Spleen (tissue), 11 donors: ENCODE results near the gene ALDH6A1. TPM values are rescaled to one million over a fixed set of nuclear protein-coding genes. Genes with fewer than 3 reads are reported as not detected.

Experiments
- DNase-seq: peaks from one replicate; pipeline ENCODE4 v3.0.0-alpha.2; 2020
- H3K27ac ChIP-seq, 8 donors: fragments of 200-600 bp; sonication (generic) in 7 of 8; 1 replicate in 4 of 8; 2 replicates in 4 of 8; pipeline versions ENCODE4 v1.5.0 to v1.8.0; 2016 to 2021; ENCODE audit warnings: inconsistent platforms in 4 of 8, mild to moderate bottlenecking in 4 of 8, moderate library complexity in 1 of 8
- H3K27me3 ChIP-seq, 7 donors: fragments of 200-600 bp; sonication (generic) in 6 of 7; replicated peaks in 1 of 7; 1 replicate in 4 of 7; 2 replicates in 3 of 7; pipeline versions ENCODE4 v1.5.0 to v1.8.0; 2016 to 2021; ENCODE audit warnings: inconsistent platforms in 3 of 7, mild to moderate bottlenecking in 1 of 7
- H3K36me3 ChIP-seq, 6 donors: fragments of 200-600 bp; sonication (generic) in 5 of 6; 1 replicate in 4 of 6; 2 replicates in 2 of 6; pipeline versions ENCODE4 v1.5.0 to v1.8.0; 2016 to 2021; ENCODE audit warnings: inconsistent platforms in 2 of 6
- H3K4me1 ChIP-seq, 6 donors: fragments of 200-600 bp; sonication (generic) in 5 of 6; 1 replicate in 3 of 6; 2 replicates in 3 of 6; pipeline versions ENCODE4 v1.5.0 to v1.8.0; 2016 to 2021; ENCODE audit warnings: inconsistent platforms in 3 of 6
- H3K4me3 ChIP-seq, 8 donors: fragments of 200-600 bp; sonication (generic) in 7 of 8; 1 replicate in 4 of 8; 2 replicates in 4 of 8; pipeline versions ENCODE4 v1.5.0 to v1.8.0; 2016 to 2021; ENCODE audit warnings: inconsistent platforms in 4 of 8, mild to moderate bottlenecking in 4 of 8, moderate library complexity in 2 of 8
- H3K9me3 ChIP-seq, 8 donors: fragments of 200-600 bp; sonication (generic) in 7 of 8; 1 replicate in 4 of 8; 2 replicates in 4 of 8; pipeline versions ENCODE4 v1.5.0 to v1.8.0; 2016 to 2021; ENCODE audit warnings: inconsistent platforms in 4 of 8
- CTCF ChIP-seq, 11 experiments: fragments of 200-600 bp in 7 of 11; fragments of 450-650 bp in 4 of 11; sonication (generic) in 4 of 11; IDR thresholded peaks in 8 of 11; conservative IDR thresholded peaks in 3 of 11; 1 replicate in 7 of 11; 2 replicates in 4 of 11; pipeline versions ENCODE4 v1.4.0 to v1.8.0; 2016 to 2021; ENCODE audit warnings: antibody characterized with exemption in 11 of 11, inconsistent platforms in 4 of 11, mild to moderate bottlenecking in 1 of 11
- POLR2A ChIP-seq, 3 donors: fragments of 450-650 bp; IDR thresholded peaks; one replicate each; pipeline ENCODE4 v1.5.1; 2017; ENCODE audit warnings: antibody characterized with exemption in 3 of 3, mild to moderate bottlenecking in 1 of 3
- POLR2AphosphoS5 ChIP-seq, 3 donors: sonication (generic); formaldehyde crosslinking; IDR thresholded peaks; one replicate each; pipeline ENCODE4 v1.5.1; 2017; ENCODE audit warnings: antibody characterized with exemption in 3 of 3
- WGBS, 5 donors: extraction: QIAGEN DNeasy Blood & Tissue Kit in 3 of 5; methylation state at CpG; one replicate each; pipeline versions ENCODE4 v1.1.5 to v1.1.7; 2013 to 2018; 5-methylcytosine and 5-hydroxymethylcytosine counted together
- intact Hi-C: fragments of 100-400 bp; cut with DNase I; formaldehyde crosslinking; loops from one replicate; pipeline ENCODE4 v1.15.0; 2023; ENCODE audit warnings: low total_unique reads
- polyA plus RNA-seq, 3 donors: library from polyadenylated mRNA; stranded (reverse); fragments of 200-250 nt; gene quantifications; one replicate each; pipeline ENCODE4 v1.2.1, GENCODE V29; 2013
- total RNA-seq, 7 donors: library from RNA; depleted of rRNA in 3 of 7; stranded (reverse); fragments of >200 nt in 3 of 7; fragmentation: NEBNext Ultra II Directional in 4 of 7; extraction: Animal tissue kit (Norgen Biotek cat#: 25700) in 4 of 7; gene quantifications; one replicate each; pipeline versions ENCODE4 v1.1.0 to v1.2.1, GENCODE V29; 2016 to 2021
- donor health status: healthy with polysubstance abuse.
- donor health status: DM: no; HTN: no; CAD: no; lungs with moderate emphysema.
- donor health status: DM: no; HTN: no; CAD: no.
- donor health status: Bipolar disorder and iron deficiency.
- donor health status: healthy.
- donor health status: DM: no; HTN: no; CAD: no.
- donor health status: DM: yes; HTN: yes; CAD: no.

ALDH6A1 gene
- total and polyA plus RNA-seq, 10 donors = 2.3 to 20.2 (median 11.4) TPM

- H3K4me3 ChIP-seq = no peak overlapping the region
- H3K27me3 ChIP-seq = no peaks in the 10 kb centered on the region
- intact Hi-C loops = no loop called here
- peaks cover 0 to 36% (median 2%) of the 10 kb centered on the region in 6 donors for H3K36me3 ChIP-seq
- H3K27ac ChIP-seq = no peak overlapping the region
- H3K9me3 ChIP-seq = no peaks in the 10 kb centered on the region
- no peak for DNase-seq
- H3K4me1 ChIP-seq = peaks cover 5 to 23% (median 17%) of the 10 kb centered on the region in 6 donors
- TF ChIP-seq CTCF (IDR thresholded peaks at IDR 0.05 in 8 of 11, conservative IDR thresholded peaks at IDR 0.05 in 3 of 11) (no peak), POLR2AphosphoS5 (IDR thresholded peaks at IDR 0.05) (no peak), POLR2A (IDR thresholded peaks at IDR 0.05) (no peak)
Measured at GRCh38 chr14:74015963-74016362, 68.3 kb downstream of the ALDH6A1 start.

- Histone ChIP-seq H3K9me3 (no peaks in the 10 kb centered on the region), H3K27ac (no peak overlapping the region), H3K27me3 (no peaks in the 10 kb centered on the region), H3K4me1 (peaks cover 5 to 21% (median 16%) of the 10 kb centered on the region in 6 donors), H3K36me3 (peaks cover 0 to 43% (median 3%) of the 10 kb centered on the region in 6 donors), H3K4me3 (no peak overlapping the region)
- TF ChIP-seq POLR2AphosphoS5 (IDR thresholded peaks at IDR 0.05) (no peak), POLR2A (IDR thresholded peaks at IDR 0.05) (no peak), CTCF (IDR thresholded peaks at IDR 0.05 in 8 of 11, conservative IDR thresholded peaks at IDR 0.05 in 3 of 11) (no peak)
- intact Hi-C loops = no loop called here
- WGBS, 5 donors = 38 to 61% (median 56%) methylated on average over 3 of the region's 3 CpGs
- DNase-seq = no peak
Measured at GRCh38 chr14:74015176-74015575, 69.1 kb downstream of the ALDH6A1 start.

- H3K4me3 ChIP-seq = no peak overlapping the region
- no peaks in the 10 kb centered on the region for H3K27me3 ChIP-seq
- TF ChIP-seq POLR2A (IDR thresholded peaks at IDR 0.05) = no peak
- TF ChIP-seq POLR2AphosphoS5 (IDR thresholded peaks at IDR 0.05) = no peak
- no peak for TF ChIP-seq CTCF (IDR thresholded peaks at IDR 0.05 in 8 of 11, conservative IDR thresholded peaks at IDR 0.05 in 3 of 11)
- no peak for DNase-seq
- peaks cover 0 to 52% (median 11%) of the 10 kb centered on the region in 6 donors for H3K36me3 ChIP-seq
- H3K9me3 ChIP-seq = no peaks in the 10 kb centered on the region
- intact Hi-C loops = no loop called here
- H3K4me1 ChIP-seq = peaks cover 0 to 12% (median 8%) of the 10 kb centered on the region in 6 donors
- H3K27ac ChIP-seq = no peak overlapping the region
- 91 to 100% (median 97%) methylated on average over 1 of the region's 1 CpG for WGBS, 5 donors
Measured at GRCh38 chr14:74014299-74014698, 70.0 kb downstream of the ALDH6A1 start.

GRCh38 chr14:74008843-74009499 lies 75.3 kb downstream of the ALDH6A1 start:
- 75 to 95% (median 91%) methylated on average over 2 of the region's 2 CpGs for WGBS, 5 donors
- H3K27ac ChIP-seq = no peak overlapping the region
- H3K4me1 ChIP-seq = no peaks in the 10 kb centered on the region
- H3K36me3 ChIP-seq = peaks cover 0 to 94% (median 19%) of the 10 kb centered on the region in 6 donors
- no peaks in the 10 kb centered on the region for H3K9me3 ChIP-seq
- TF ChIP-seq CTCF (IDR thresholded peaks at IDR 0.05 in 8 of 11, conservative IDR thresholded peaks at IDR 0.05 in 3 of 11) = no peak
- TF ChIP-seq POLR2A (IDR thresholded peaks at IDR 0.05) = no peak
- TF ChIP-seq POLR2AphosphoS5 (IDR thresholded peaks at IDR 0.05) = no peak
- H3K27me3 ChIP-seq = no peaks in the 10 kb centered on the region
- H3K4me3 ChIP-seq = no peak overlapping the region
- no peak for DNase-seq
- intact Hi-C loops = no loop called here

Other genes starting within 250 kb of the ALDH6A1 start
- 1 to 10 TPM; 3.4 to 8.6 (median 6.3) TPM for gene PTGR2, start 232.6 kb downstream of the ALDH6A1 start, total RNA-seq
- gene PTGR2, start 232.6 kb downstream of the ALDH6A1 start, polyA plus RNA-seq = 1 to 10 TPM; 2.2 to 3.6 (median 3.3) TPM
- 10 to 100 TPM; 41.2 to 52.7 (median 48.5) TPM for gene ZNF410, start 197.6 kb downstream of the ALDH6A1 start, total RNA-seq
- gene ZNF410, start 197.6 kb downstream of the ALDH6A1 start, polyA plus RNA-seq = 10 to 100 TPM; 28.0 to 36.8 (median 28.8) TPM
- gene FAM161B, start 134.4 kb downstream of the ALDH6A1 start, total RNA-seq = 1 to 10 TPM; 2.8 to 4.6 (median 3.4) TPM
- 1 to 10 TPM; 1.8 TPM for gene FAM161B, start 134.4 kb downstream of the ALDH6A1 start, polyA plus RNA-seq
- 10 to 100 TPM; 19.8 to 35.4 (median 26.7) TPM for gene COQ6, start 134.2 kb downstream of the ALDH6A1 start, total RNA-seq
- gene COQ6, start 134.2 kb downstream of the ALDH6A1 start, polyA plus RNA-seq = 10 to 100 TPM; 15.1 to 19.6 (median 18.3) TPM
- gene ENTPD5, start 65.2 kb downstream of the ALDH6A1 start, total RNA-seq = 10 to 100 TPM in 2 of 7 donors, 1 to 10 TPM in 5; 6.8 to 13.9 (median 9.4) TPM
- gene ENTPD5, start 65.2 kb downstream of the ALDH6A1 start, polyA plus RNA-seq = 1 to 10 TPM; 2.9 to 3.4 (median 3.2) TPM
- 1 to 10 TPM; 1.1 to 8.1 (median 4.2) TPM for gene BBOF1, start 65.1 kb downstream of the ALDH6A1 start, total RNA-seq
- 1 to 10 TPM; 1.0 to 1.6 (median 1.3) TPM for gene BBOF1, start 65.1 kb downstream of the ALDH6A1 start, polyA plus RNA-seq
- 10 to 100 TPM in 3 of 7 donors, 1 to 10 TPM in 4; 6.4 to 11.3 (median 9.7) TPM for gene LIN52, start 503 bp upstream of the ALDH6A1 start, total RNA-seq
- 1 to 10 TPM; 4.0 to 7.0 (median 4.9) TPM for gene LIN52, start 503 bp upstream of the ALDH6A1 start, polyA plus RNA-seq
- not detected for gene VSX2, start 155.0 kb upstream of the ALDH6A1 start, total RNA-seq
- gene VSX2, start 155.0 kb upstream of the ALDH6A1 start, polyA plus RNA-seq = not detected
- 10 to 100 TPM; 66.9 to 99.4 (median 76.3) TPM for gene ABCD4, start 218.5 kb upstream of the ALDH6A1 start, total RNA-seq
- 10 to 100 TPM; 37.2 to 62.5 (median 61.8) TPM for gene ABCD4, start 218.5 kb upstream of the ALDH6A1 start, polyA plus RNA-seq